ENCODE results near the gene VWA3A.

VWA3A gene

GRCh38 chr16:22054847-22055590 lies 37.3 kb upstream of the VWA3A start:
- ChIA-PET CTCF (interaction anchor here (1.3 to 3.2 kb wide), 2 partner anchors 17 to 23 kb away, joined by 4 to 35 read pairs; no protein-coding TSS in a partner anchor), POLR2A (no interaction called here)
- TF ChIP-seq, protein P1, sequence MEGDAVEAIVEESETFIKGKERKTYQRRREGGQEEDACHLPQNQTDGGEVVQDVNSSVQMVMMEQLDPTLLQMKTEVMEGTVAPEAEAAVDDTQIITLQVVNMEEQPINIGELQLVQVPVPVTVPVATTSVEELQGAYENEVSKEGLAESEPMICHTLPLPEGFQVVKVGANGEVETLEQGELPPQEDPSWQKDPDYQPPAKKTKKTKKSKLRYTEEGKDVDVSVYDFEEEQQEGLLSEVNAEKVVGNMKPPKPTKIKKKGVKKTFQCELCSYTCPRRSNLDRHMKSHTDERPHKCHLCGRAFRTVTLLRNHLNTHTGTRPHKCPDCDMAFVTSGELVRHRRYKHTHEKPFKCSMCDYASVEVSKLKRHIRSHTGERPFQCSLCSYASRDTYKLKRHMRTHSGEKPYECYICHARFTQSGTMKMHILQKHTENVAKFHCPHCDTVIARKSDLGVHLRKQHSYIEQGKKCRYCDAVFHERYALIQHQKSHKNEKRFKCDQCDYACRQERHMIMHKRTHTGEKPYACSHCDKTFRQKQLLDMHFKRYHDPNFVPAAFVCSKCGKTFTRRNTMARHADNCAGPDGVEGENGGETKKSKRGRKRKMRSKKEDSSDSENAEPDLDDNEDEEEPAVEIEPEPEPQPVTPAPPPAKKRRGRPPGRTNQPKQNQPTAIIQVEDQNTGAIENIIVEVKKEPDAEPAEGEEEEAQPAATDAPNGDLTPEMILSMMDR (IDR thresholded peaks at IDR 0.05; ENCODE audit: insufficient read depth, low read length, missing control alignments): no peak
- no peak for DNase-seq (ENCODE audit: low read depth, low spot score)
- H3K4me3 ChIP-seq (ENCODE audit: low read depth, low read length): no peak overlapping the region

GRCh38 chr16:22055881-22056280 lies 36.5 kb upstream of the VWA3A start:
- CTCF ChIA-PET: interaction anchor here (1.2 to 3.2 kb wide), 3 partner anchors 10 to 22 kb away, joined by 3 to 35 read pairs (median 4); no protein-coding TSS in a partner anchor
- DNase-seq (ENCODE audit: low read depth, low spot score): no peak
- no peak overlapping the region for H3K4me3 ChIP-seq (ENCODE audit: low read depth, low read length)
- POLR2A ChIA-PET: no interaction called here
- TF ChIP-seq, protein P1 (IDR thresholded peaks at IDR 0.05; ENCODE audit: insufficient read depth, low read length, missing control alignments): no peak

- no peak overlapping the region for H3K4me3 ChIP-seq (ENCODE audit: low read depth, low read length)
- CTCF ChIA-PET: interaction anchor here (1.0 to 5.2 kb wide), 4 partner anchors 14 to 62 kb away, joined by 3 to 98 read pairs (median 3); no protein-coding TSS in a partner anchor
- POLR2A ChIA-PET: no interaction called here
- DNase-seq (ENCODE audit: low read depth, low spot score): no peak
- TF ChIP-seq, protein P1 (IDR thresholded peaks at IDR 0.05; ENCODE audit: insufficient read depth, low read length, missing control alignments): no peak
These were observed 28.4 kb upstream of the VWA3A start for GRCh38 chr16:22063888-22064467.

GRCh38 chr16:22065252-22065651 lies 27.1 kb upstream of the VWA3A start:
- H3K4me3 ChIP-seq (ENCODE audit: low read depth, low read length): no peak overlapping the region
- ChIA-PET POLR2A (no interaction called here), CTCF (interaction anchor here (0.6 to 5.2 kb wide), 7 partner anchors 13 to 406 kb away, joined by 3 to 98 read pairs (median 4); no protein-coding TSS in a partner anchor)
- TF ChIP-seq, protein P1 (IDR thresholded peaks at IDR 0.05; ENCODE audit: insufficient read depth, low read length, missing control alignments): no peak
- DNase-seq (ENCODE audit: low read depth, low spot score): no peak

DNA sequence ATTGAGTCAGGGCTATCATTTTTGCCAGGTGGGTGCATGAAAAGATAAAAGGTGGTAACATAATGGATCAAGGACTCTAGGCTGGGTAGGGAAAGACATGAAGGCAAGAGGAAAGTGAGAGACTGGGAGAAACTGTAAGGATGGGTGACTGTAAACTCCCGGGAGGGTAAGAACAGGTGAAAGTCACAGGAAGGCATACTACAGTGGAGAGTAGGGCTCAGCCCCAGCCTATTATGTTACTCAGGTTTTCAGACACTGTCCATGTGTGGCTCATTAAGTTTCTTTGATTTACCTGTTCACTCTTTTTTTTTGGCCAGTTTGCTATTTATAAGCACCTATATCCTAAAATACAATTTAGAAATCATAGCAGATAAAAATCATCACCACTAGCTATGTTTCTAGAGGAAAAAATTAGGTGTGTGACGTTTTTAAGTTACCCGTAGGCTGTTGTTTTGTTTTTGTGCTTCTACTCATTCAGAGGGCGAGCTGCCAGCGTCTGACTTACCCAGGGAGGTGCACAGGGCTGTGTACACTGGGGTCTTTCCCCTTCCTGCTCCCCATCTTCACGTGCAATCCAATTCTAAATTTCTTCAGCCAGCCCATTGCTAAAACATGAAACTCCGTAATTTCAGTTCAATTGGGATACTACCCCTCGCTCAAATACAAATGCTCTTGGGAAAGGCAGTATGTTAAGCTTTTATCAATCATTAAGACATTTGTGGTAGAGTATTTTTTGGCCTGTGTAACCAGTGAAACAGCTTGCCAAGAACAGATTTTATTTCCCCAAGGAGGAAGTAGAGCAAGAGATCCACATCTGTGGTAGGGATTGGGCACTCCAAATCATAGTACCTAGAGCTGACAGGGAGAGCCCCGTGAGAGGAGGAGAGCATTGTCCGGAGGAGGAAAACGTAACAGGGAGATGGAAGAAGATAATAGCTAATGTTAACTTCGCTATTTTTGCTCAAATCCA lies 21.7 kb upstream of the VWA3A start:
- CTCF ChIA-PET: interaction anchor here (1.0 to 2.1 kb wide), 5 partner anchors 12 to 118 kb away, joined by 3 to 8 read pairs (median 6); no protein-coding TSS in a partner anchor
- no peak for DNase-seq (ENCODE audit: low read depth, low spot score)
- POLR2A ChIA-PET: no interaction called here

More for the DNA sequence above, 21.7 kb upstream of the VWA3A start:
- TF ChIP-seq, protein P1 (IDR thresholded peaks at IDR 0.05; ENCODE audit: insufficient read depth, low read length, missing control alignments): no peak
- no peak overlapping the region for H3K4me3 ChIP-seq (ENCODE audit: low read depth, low read length)

Data from AG04449 (cell line).